HG03039 (cell line): Measurements from ENCODE around the gene C1QTNF12.

Experiments
- ATAC-seq: cut with Tn5 transposase; IDR thresholded peaks from one replicate; pipeline ENCODE4 v1.9.1; 2021; ENCODE audit warnings: mild to moderate bottlenecking, moderate library complexity; ENCODE audit not compliant: unreplicated experiment

Gene C1QTNF12

GRCh38 chr1:1229770-1230169 is 16.8 kb downstream of the C1QTNF12 start:
- ATAC-seq, result no peak

GRCh38 chr1:1228596-1229321 is 17.8 kb downstream of the C1QTNF12 start:
- no peak for ATAC-seq

GRCh38 chr1:1228187-1228586 is 18.3 kb downstream of the C1QTNF12 start:
- ATAC-seq, result no peak

DNA sequence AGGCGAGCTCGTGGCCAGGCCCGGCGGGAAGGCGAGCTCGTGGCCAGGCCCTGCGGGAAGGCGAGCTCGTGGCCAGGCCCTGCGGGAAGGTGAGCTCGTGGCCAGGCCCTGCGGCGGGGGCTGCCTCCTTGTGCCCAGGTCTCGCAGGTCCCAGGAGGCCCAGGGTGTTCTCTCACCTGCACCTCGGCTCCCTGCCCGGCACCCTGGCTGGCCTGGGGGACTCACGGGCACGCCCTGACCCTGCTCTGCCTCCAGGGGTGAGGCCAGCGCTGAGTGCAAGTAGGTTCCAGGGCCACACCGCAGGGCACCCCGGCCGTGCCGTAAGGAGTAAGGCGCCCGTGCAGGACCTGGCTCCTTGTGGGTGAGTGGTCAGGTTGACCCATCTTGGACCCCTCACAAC is 19.1 kb downstream of the C1QTNF12 start:
- no peak for ATAC-seq

GRCh38 chr1:1226566-1227362 is 19.8 kb downstream of the C1QTNF12 start:
- no peak for ATAC-seq

GRCh38 chr1:1225913-1226312 is 20.6 kb downstream of the C1QTNF12 start:
- ATAC-seq, result no peak

GRCh38 chr1:1225238-1225845 is 21.2 kb downstream of the C1QTNF12 start:
- ATAC-seq, result no peak

DNA sequence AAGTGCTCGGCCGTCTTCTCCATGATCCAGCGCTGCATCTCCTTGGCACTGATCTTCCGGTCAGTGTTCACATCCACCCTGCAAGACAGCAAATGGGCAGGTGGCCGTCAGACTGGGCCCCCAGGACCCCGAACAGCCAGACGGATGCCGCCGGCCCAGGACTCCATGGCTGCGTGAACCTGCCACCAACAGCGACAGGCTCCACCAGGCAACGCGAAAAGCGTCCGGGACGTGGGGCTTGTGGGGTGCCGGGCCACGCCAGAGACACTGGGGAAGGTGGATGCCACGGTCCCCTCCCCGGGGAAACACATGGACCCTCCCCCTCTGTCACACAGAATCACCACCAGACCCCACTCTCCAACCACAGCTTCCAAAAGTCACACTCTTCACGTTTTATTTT is 22.6 kb downstream of the C1QTNF12 start:
- no peak for ATAC-seq

DNA sequence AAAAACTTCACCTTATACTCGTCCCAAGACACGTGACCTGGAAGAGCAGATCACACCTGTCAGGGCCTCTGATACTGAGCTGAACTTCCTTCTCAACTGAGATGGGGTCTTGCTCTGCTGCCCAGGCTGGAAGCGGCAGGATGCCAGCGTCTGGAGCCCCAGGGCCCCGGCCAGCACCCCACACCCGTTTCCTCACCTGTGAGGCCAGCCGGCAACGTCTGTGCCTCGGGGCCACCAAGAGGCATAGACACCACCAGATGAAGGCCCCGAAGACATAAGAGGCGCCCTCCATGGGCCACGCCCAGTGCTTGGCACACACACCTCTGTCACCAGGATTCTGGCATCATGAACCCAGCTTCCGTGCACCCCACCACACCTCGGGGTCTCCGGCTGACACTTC is 23.2 kb downstream of the C1QTNF12 start:
- ATAC-seq, result no peak

- no peak for ATAC-seq
Observed at GRCh38 chr1:1222575-1223225, 23.8 kb downstream of the C1QTNF12 start.

DNA sequence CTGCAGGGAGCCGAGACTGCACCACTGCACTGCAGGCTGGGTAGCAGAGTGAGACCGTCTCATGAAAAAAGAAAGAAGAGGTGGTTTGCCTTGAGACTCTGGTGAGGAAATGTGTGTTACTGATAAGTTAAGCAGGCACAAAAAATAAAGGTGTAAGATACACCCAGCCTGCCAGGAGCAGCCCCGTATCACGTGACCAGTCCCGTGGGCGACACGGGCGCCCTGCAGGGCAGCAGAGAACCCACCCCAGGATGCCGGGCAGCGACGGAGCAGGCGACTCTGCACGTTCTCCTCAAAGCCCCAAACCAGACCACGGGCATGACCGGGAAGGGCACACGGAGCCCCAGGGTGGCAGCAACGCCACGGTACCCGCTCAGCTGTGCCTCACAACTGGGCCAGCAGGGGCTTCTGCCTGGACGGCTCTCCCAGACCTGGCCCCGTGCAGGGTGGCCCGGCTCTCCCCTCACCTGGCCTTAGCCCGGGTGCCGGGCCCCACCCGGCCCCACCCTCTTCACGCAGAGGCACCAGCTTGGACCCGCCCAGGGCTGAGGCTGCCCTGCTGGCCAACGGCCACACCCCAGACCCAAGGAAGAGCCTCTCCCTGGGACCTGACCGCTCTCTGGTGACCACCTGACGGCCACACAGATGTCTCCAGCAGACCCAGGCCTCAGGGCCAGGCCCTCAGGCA is 24.5 kb downstream of the C1QTNF12 start:
- ATAC-seq, result no peak

DNA sequence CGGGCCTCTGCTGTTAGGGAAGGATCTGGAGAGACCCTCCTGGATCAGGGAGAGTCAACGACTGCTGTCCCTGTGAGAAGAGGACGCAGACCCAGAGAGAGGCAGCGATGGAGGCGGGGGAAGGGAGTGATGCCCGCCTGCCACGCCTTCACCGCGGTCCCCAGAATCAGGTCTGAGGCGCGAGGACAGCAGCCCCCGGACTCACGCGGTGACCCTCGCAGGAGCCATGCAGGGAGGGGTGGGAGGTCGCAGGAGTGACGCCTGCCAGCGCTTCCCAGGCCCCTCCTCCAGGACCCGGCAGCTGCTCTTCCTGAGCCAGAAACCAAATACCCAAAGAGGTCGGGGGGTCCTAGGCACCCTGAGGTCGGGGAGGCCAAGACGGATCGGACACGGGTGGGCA is 26.3 kb downstream of the C1QTNF12 start:
- ATAC-seq, result no peak

DNA sequence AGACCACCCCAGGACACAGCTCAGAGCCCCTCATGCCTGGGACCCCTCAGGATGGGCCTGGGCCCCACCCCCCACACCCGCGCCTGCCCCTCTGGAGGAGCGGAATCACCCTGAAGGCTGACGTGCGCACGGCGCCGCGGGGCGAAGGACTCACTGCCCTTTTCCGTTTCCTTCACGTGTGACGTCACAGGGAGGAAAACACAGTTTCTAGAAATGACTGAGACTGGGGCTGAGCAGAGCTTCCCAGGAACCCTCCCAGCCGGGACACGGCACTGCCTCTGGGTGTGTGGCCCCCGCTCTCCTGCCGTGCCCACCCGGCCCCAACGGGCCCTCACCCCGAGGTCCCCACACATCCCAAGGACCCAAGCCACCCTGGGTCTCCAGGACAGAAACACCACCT is 27.2 kb downstream of the C1QTNF12 start:
- no peak for ATAC-seq

DNA sequence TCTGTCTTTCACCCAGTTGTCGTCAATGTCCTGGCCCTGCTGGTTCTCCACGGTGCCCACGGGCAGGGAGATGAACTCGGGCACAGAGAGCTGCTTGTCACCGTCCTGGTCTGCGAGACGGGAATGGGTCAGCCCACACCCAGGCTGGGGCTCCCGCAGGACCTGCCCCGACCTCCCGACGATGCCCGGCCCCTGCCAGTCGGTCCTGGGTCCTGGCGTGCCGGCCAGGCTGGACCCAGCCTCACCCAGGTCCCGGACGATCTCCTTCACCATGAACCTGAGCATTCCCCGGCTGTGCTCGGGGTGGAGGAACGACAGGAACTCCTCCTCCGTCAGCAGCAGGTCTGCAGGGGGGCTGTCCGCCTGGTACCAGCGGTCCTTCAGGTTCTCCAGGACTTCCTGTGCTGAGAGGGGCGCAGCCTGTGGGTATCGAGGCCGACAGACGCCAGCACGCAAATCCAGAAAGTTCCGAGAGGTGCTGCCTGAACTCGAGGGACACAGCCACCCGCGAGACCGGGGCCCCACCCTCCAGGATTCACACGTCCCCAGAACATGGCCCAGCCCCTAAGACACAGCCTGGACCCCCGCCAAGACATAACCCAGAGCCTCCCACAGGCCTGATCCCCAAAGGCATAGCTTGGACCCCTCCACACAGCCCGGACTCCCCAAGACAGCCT is 27.9 kb downstream of the C1QTNF12 start:
- no peak for ATAC-seq

DNA sequence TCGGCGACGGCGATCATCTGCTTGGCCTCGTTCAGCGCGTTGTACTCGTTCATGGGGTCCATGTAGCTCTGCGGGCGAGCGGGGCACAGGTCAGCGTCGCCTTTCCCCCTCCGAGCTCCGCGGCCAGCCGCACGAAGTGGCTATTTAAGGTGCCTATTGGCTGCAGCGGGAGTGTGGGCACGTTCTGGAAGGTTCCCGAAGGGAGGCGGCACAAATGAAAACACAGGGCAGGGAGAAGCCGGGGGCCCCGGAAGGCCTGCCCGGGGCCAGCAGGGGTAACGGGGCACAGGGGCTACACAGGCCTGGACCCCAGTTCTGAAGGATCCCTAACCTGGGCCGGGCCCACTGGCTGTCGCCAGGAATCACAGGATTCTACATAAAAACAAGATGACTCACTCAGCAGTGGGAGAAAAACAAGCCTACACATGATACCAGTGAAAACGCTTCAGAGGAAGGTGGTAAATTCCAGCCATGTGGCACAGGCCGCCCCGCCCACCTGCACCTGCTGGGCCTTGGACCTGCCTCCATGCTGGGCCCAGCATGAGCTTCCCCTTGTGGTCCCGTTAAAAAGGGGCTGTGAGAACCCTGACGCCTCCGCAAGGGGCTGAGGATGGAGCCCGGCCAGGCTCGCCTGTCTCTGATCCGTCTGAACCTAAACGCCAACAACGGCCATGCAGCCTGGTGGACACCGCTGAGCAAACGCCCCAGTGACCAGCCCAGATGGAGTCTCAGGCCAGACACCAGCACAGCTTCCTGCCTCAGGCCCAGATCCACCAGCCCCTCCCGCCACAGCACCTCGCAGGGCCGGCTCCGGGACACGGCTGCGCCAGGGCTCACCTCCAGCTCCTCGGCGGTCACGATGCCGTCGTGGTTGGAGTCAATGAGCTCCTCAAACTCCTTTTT is 28.6 kb downstream of the C1QTNF12 start:
- no peak for ATAC-seq

DNA sequence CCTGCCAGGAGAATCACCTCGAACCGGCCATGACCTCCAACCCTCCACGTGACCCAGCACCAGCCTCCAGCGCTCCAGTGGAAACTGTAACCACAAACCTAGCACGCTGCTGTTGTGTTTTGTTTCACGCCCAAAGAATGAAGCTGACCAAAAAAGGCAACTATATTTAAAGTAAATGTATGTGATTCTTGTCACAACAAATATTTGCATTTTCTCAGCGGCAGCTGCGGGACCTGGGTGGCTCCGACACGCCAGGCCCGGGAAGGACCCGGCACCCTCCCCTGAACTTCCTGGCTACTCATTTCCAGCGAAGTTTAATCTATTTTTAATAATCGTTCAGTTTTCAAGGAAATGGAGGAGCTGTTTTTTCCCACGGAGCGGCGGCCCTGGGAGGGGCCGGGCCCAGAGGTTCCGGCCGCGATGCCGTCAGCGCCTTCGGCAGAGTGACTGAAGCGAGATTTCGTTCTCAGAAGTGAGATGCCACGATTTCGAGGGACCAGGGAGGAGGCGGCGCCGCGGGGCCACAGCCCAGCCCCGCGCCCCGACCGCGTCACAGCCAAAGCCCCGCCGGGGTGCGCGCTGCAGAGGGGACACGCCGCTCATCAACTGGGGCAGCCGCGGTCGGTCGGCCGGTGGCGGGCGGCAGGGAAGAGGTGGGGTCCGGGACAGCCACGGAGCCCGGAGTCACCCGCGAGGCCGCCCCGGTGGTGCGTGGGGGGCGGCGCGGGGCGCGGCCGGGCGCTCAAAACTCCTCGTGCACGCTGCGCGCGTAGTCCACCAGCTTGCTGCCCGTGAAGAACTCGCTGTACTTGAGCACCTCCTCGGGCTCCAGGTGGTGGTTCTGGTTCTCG is 29.5 kb downstream of the C1QTNF12 start:
- no peak for ATAC-seq

GRCh38 chr1:1215881-1216605 is 30.5 kb downstream of the C1QTNF12 start:
- ATAC-seq, result no peak
